Transverse colon (tissue), 3 donors: Measurements from ENCODE around the gene CACNA2D1.

Experiments
- CTCF ChIP-seq, 5 experiments: fragments of 200-600 bp in 3 of 5; fragments of 450-650 bp in 2 of 5; sonication (generic) in 3 of 5; IDR thresholded peaks; 1 replicate in 2 of 5; 2 replicates in 3 of 5; pipeline ENCODE4 v1.5.1; 2016 to 2017; ENCODE audit warnings: antibody characterized with exemption in 5 of 5, inconsistent platforms in 3 of 5, mild to moderate bottlenecking in 2 of 5, moderate library complexity in 1 of 5
- EP300 ChIP-seq: sonication (generic); formaldehyde crosslinking; IDR thresholded peaks from one replicate; pipeline ENCODE4 v1.6.1; 2017; ENCODE audit warnings: antibody characterized with exemption, low read depth

GRCh38 chr7:82384051-82384464 lies 59.5 kb downstream of the CACNA2D1 start:
- TF ChIP-seq CTCF (IDR thresholded peaks at IDR 0.05) = no peak
- TF ChIP-seq EP300 = no peak
